Measurements from ENCODE around the gene BICD1. TPM values are rescaled to one million over a fixed set of nuclear protein-coding genes. Genes with fewer than 3 reads are reported as not detected.

BICD1 gene
- total and polyA plus RNA-seq, 2 of the 13 experiments (the other 11 are each of a cell fraction or from before 2014, with no cell fraction given), result 4.5 to 5.2 TPM

- TF ChIP-seq ASH2L (IDR thresholded peaks at IDR 0.05; ENCODE audit: insufficient read length, low read depth, low read length) (no peak), ZNF276 (CRISPR knock-in tag; IDR thresholded peaks at IDR 0.05; ENCODE audit: low read depth) (no peak), BCL3 (CRISPR knock-in tag; IDR thresholded peaks at IDR 0.05) (no peak), RARA (CRISPR knock-in tag; IDR thresholded peaks at IDR 0.05) (no peak), ZXDC (CRISPR knock-in tag; IDR thresholded peaks at IDR 0.05) (no peak)
- TF ChIP-seq, protein P1, sequence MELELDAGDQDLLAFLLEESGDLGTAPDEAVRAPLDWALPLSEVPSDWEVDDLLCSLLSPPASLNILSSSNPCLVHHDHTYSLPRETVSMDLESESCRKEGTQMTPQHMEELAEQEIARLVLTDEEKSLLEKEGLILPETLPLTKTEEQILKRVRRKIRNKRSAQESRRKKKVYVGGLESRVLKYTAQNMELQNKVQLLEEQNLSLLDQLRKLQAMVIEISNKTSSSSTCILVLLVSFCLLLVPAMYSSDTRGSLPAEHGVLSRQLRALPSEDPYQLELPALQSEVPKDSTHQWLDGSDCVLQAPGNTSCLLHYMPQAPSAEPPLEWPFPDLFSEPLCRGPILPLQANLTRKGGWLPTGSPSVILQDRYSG (CRISPR knock-in tag; IDR thresholded peaks at IDR 0.05), result no peak
- TF ChIP-seq, protein P2, sequence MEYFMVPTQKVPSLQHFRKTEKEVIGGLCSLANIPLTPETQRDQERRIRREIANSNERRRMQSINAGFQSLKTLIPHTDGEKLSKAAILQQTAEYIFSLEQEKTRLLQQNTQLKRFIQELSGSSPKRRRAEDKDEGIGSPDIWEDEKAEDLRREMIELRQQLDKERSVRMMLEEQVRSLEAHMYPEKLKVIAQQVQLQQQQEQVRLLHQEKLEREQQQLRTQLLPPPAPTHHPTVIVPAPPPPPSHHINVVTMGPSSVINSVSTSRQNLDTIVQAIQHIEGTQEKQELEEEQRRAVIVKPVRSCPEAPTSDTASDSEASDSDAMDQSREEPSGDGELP (IDR thresholded peaks at IDR 0.05; ENCODE audit: borderline replicate concordance, low read depth), result no peak
- no peak for FAIRE-seq
- H3K27me3 ChIP-seq (ENCODE audit: control insufficient read depth in 1 of 2, insufficient read depth in 2 of 2, low read length in 2 of 2), result no peaks in the 10 kb centered on the region
- 94% methylated on average over 5 of the region's 5 CpGs for WGBS (ENCODE audit: low lambda C conversion rate)
- H3K36me3 ChIP-seq (replicated peaks in 1 of 2; ENCODE audit: control insufficient read depth in 1 of 2, insufficient read depth in 2 of 2, low read length in 2 of 2), result no peaks in the 10 kb centered on the region
- in situ Hi-C loops (cut with HindIII; ENCODE audit: extremely low pct_ligation_motif_present, low pct_unique_long_range_greater_than_20kb), result no loop called here
- no peak overlapping the region for H2AFZ ChIP-seq (ENCODE audit: low read length)
- H3K4me2 ChIP-seq (ENCODE audit: low read depth, low read length), result no peak overlapping the region
- ATAC-seq, result no peak
- no peak overlapping the region for H3K9ac ChIP-seq (ENCODE audit: insufficient read depth, low read depth, low read length)
- DNase-seq (ENCODE audit: low spot score), result no peak
- H3K4me3 ChIP-seq (replicated peaks in 1 of 3; ENCODE audit: insufficient read depth in 1 of 3, low read depth in 2 of 3, low read length in 3 of 3), result no peak overlapping the region
- no peaks in the 10 kb centered on the region for H4K20me1 ChIP-seq (ENCODE audit: insufficient read depth, low read length)
- no peaks in the 10 kb centered on the region for H3K79me2 ChIP-seq (ENCODE audit: insufficient read depth, low read length)
- no peak overlapping the region for H3K27ac ChIP-seq (ENCODE audit: extremely low read length, insufficient read depth, low read length)
- H3K9me3 ChIP-seq (ENCODE audit: low read length), result no peaks in the 10 kb centered on the region
- no TSS peak for BruUV-seq (replicated peaks)
- intact Hi-C loops (cut with micrococcal nuclease; ENCODE audit: unreplicated experiment), result no loop called here
- H3K4me1 ChIP-seq (ENCODE audit: insufficient read depth, low read length), result no peaks in the 10 kb centered on the region
- ChIA-PET CTCF (ENCODE audit: low intra/inter-chr PET ratio, low total read pairs) (no interaction called here), POLR2A (no interaction called here)
Observed at GRCh38 chr12:32118806-32119205, 12.2 kb downstream of the BICD1 start.

All from HepG2 (cell line).